ENCODE results near the gene SIRT2.
A peak's percentile ranks its signal among the peaks of the same experiment; 100 is the strongest.
"Not testable (repeated sequence)": the region's sequence is repeated elsewhere in the genome, so short reads cannot be mapped to it uniquely, and the experiment has no call there.

Gene SIRT2

GRCh38 chr19:38854961-38855360 lies 44.5 kb downstream of the SIRT2 start:
- H3K9ac ChIP-seq (ENCODE audit: low read length); H3K9me3 ChIP-seq (ENCODE audit: control insufficient read depth, low read length); H3K27me3 ChIP-seq (replicated peaks; ENCODE audit: control insufficient read depth, insufficient read depth, low read length); DNase-seq (ENCODE audit: low read depth); H3K4me3 ChIP-seq (ENCODE audit: low read length); H3K36me3 ChIP-seq (ENCODE audit: control insufficient read depth, insufficient read depth, low read length, severe bottlenecking): not testable (repeated sequence)
- H3K4me1 ChIP-seq (ENCODE audit: control insufficient read depth, insufficient read depth, low read length), result peaks cover 16% of the 10 kb centered on the region

GRCh38 chr19:38853214-38853613 lies 46.2 kb downstream of the SIRT2 start:
- H3K4me1 ChIP-seq (ENCODE audit: control insufficient read depth, insufficient read depth, low read length), result peaks cover 18% of the 10 kb centered on the region
- DNase-seq (ENCODE audit: low read depth), result no peak
- no peaks in the 10 kb centered on the region for H3K27me3 ChIP-seq (replicated peaks; ENCODE audit: control insufficient read depth, insufficient read depth, low read length)
- H3K9me3 ChIP-seq (ENCODE audit: control insufficient read depth, low read length), result no peaks in the 10 kb centered on the region
- no peaks in the 10 kb centered on the region for H3K36me3 ChIP-seq (ENCODE audit: control insufficient read depth, insufficient read depth, low read length, severe bottlenecking)
- peak overlapping the region; percentile 85 for H3K4me3 ChIP-seq (ENCODE audit: low read length)
- H3K9ac ChIP-seq (ENCODE audit: low read length), result peak overlapping the region; percentile 91

- peaks cover 25% of the 10 kb centered on the region for H3K4me1 ChIP-seq (ENCODE audit: control insufficient read depth, insufficient read depth, low read length)
- H3K9me3 ChIP-seq (ENCODE audit: control insufficient read depth, low read length), result no peaks in the 10 kb centered on the region
- peak overlapping the region; percentile 85 for H3K4me3 ChIP-seq (ENCODE audit: low read length)
- peaks cover 2% of the 10 kb centered on the region for H3K36me3 ChIP-seq (ENCODE audit: control insufficient read depth, insufficient read depth, low read length, severe bottlenecking)
- DNase-seq (ENCODE audit: low read depth), result peak; percentile 81
- H3K9ac ChIP-seq (ENCODE audit: low read length), result peak overlapping the region; percentile 91
- no peaks in the 10 kb centered on the region for H3K27me3 ChIP-seq (replicated peaks; ENCODE audit: control insufficient read depth, insufficient read depth, low read length)
These were observed 47.0 kb downstream of the SIRT2 start for GRCh38 chr19:38852231-38853044.

- Histone ChIP-seq H3K4me1 (ENCODE audit: control insufficient read depth, insufficient read depth, low read length) (peaks cover 31% of the 10 kb centered on the region), H3K36me3 (ENCODE audit: control insufficient read depth, insufficient read depth, low read length, severe bottlenecking) (peaks cover 9% of the 10 kb centered on the region), H3K9ac (ENCODE audit: low read length) (peak overlapping the region; percentile 92), H3K27me3 (replicated peaks; ENCODE audit: control insufficient read depth, insufficient read depth, low read length) (no peaks in the 10 kb centered on the region), H3K9me3 (ENCODE audit: control insufficient read depth, low read length) (no peaks in the 10 kb centered on the region), H3K4me3 (ENCODE audit: low read length) (peak overlapping the region; percentile 86)
- peak; percentile 99 for DNase-seq (ENCODE audit: low read depth)
These were observed 47.7 kb downstream of the SIRT2 start for GRCh38 chr19:38851622-38852230.

- Histone ChIP-seq H3K36me3 (ENCODE audit: control insufficient read depth, insufficient read depth, low read length, severe bottlenecking) (peaks cover 16% of the 10 kb centered on the region), H3K4me3 (ENCODE audit: low read length) (peak overlapping the region; percentile 86), H3K4me1 (ENCODE audit: control insufficient read depth, insufficient read depth, low read length) (peaks cover 31% of the 10 kb centered on the region), H3K9ac (ENCODE audit: low read length) (peak overlapping the region; percentile 92), H3K9me3 (ENCODE audit: control insufficient read depth, low read length) (no peaks in the 10 kb centered on the region), H3K27me3 (replicated peaks; ENCODE audit: control insufficient read depth, insufficient read depth, low read length) (no peaks in the 10 kb centered on the region)
- DNase-seq (ENCODE audit: low read depth), result no peak
These were observed 48.3 kb downstream of the SIRT2 start for GRCh38 chr19:38850976-38851621.

GRCh38 chr19:38850436-38850975 lies 48.9 kb downstream of the SIRT2 start:
- peak overlapping the region; percentile 92 for H3K9ac ChIP-seq (ENCODE audit: low read length)
- H3K36me3 ChIP-seq (ENCODE audit: control insufficient read depth, insufficient read depth, low read length, severe bottlenecking), result peaks cover 22% of the 10 kb centered on the region
- H3K27me3 ChIP-seq (replicated peaks; ENCODE audit: control insufficient read depth, insufficient read depth, low read length), result no peaks in the 10 kb centered on the region
- DNase-seq (ENCODE audit: low read depth), result peak; percentile 100
- no peaks in the 10 kb centered on the region for H3K9me3 ChIP-seq (ENCODE audit: control insufficient read depth, low read length)
- peaks cover 31% of the 10 kb centered on the region for H3K4me1 ChIP-seq (ENCODE audit: control insufficient read depth, insufficient read depth, low read length)
- H3K4me3 ChIP-seq (ENCODE audit: low read length), result peak overlapping the region; percentile 86

- Histone ChIP-seq H3K4me3 (ENCODE audit: low read length) (peak within 1 kb of the TSS; percentile 86), H3K9ac (ENCODE audit: low read length) (peak within 1 kb of the TSS; percentile 92), H3K4me1 (ENCODE audit: control insufficient read depth, insufficient read depth, low read length) (peaks cover 31% of the 10 kb centered on the region), H3K36me3 (ENCODE audit: control insufficient read depth, insufficient read depth, low read length, severe bottlenecking) (peaks cover 27% of the 10 kb centered on the region), H3K9me3 (ENCODE audit: control insufficient read depth, low read length) (no peaks in the 10 kb centered on the region), H3K27me3 (replicated peaks; ENCODE audit: control insufficient read depth, insufficient read depth, low read length) (no peaks in the 10 kb centered on the region)
- DNase-seq (ENCODE audit: low read depth), result no peak
These were observed 49.5 kb downstream of the SIRT2 start, which contains the start of gene HNRNPL for GRCh38 chr19:38849860-38850435. Gene HNRNPL (minus strand): TSS chr19:38849986. CDS start chr19:38849966, 20 bp downstream.

- Histone ChIP-seq H3K4me1 (ENCODE audit: control insufficient read depth, insufficient read depth, low read length) (peaks cover 31% of the 10 kb centered on the region), H3K9me3 (ENCODE audit: control insufficient read depth, low read length) (no peaks in the 10 kb centered on the region), H3K9ac (ENCODE audit: low read length) (peak overlapping the region; percentile 86), H3K27me3 (replicated peaks; ENCODE audit: control insufficient read depth, insufficient read depth, low read length) (no peaks in the 10 kb centered on the region), H3K4me3 (ENCODE audit: low read length) (peak overlapping the region; percentile 85), H3K36me3 (ENCODE audit: control insufficient read depth, insufficient read depth, low read length, severe bottlenecking) (peaks cover 34% of the 10 kb centered on the region)
- DNase-seq (ENCODE audit: low read depth), result peak; percentile 99
These were observed 50.1 kb downstream of the SIRT2 start for GRCh38 chr19:38849147-38849859.

GRCh38 chr19:38848299-38849146 lies 50.9 kb downstream of the SIRT2 start:
- Histone ChIP-seq H3K4me1 (ENCODE audit: control insufficient read depth, insufficient read depth, low read length) (peaks cover 31% of the 10 kb centered on the region), H3K27me3 (replicated peaks; ENCODE audit: control insufficient read depth, insufficient read depth, low read length) (no peaks in the 10 kb centered on the region), H3K4me3 (ENCODE audit: low read length) (peak overlapping the region; percentile 85), H3K9me3 (ENCODE audit: control insufficient read depth, low read length) (no peaks in the 10 kb centered on the region), H3K36me3 (ENCODE audit: control insufficient read depth, insufficient read depth, low read length, severe bottlenecking) (peaks cover 41% of the 10 kb centered on the region), H3K9ac (ENCODE audit: low read length) (peak overlapping the region; percentile 86)
- DNase-seq (ENCODE audit: low read depth), result peak; percentile 30

- no peaks in the 10 kb centered on the region for H3K9me3 ChIP-seq (ENCODE audit: control insufficient read depth, low read length)
- no peak overlapping the region for H3K4me3 ChIP-seq (ENCODE audit: low read length)
- H3K9ac ChIP-seq (ENCODE audit: low read length), result no peak overlapping the region
- peaks cover 66% of the 10 kb centered on the region for H3K36me3 ChIP-seq (ENCODE audit: control insufficient read depth, insufficient read depth, low read length, severe bottlenecking)
- H3K4me1 ChIP-seq (ENCODE audit: control insufficient read depth, insufficient read depth, low read length), result peaks cover 21% of the 10 kb centered on the region
- DNase-seq (ENCODE audit: low read depth), result no peak
- no peaks in the 10 kb centered on the region for H3K27me3 ChIP-seq (replicated peaks; ENCODE audit: control insufficient read depth, insufficient read depth, low read length)
These were observed 53.3 kb downstream of the SIRT2 start for GRCh38 chr19:38846097-38846496.

Measured in adipocyte (in vitro differentiated cells).